ENCODE measurements around the gene PDE6D. TPM values are rescaled to one million over a fixed set of nuclear protein-coding genes. Genes with fewer than 3 reads are reported as not detected.
A peak's percentile ranks its signal among the peaks of the same experiment; 100 is the strongest.

Gene PDE6D
- total and polyA plus RNA-seq, 7 experiments from 2014 or later, result 14.3 to 55.3 (median 27.0) TPM

GRCh38 chr2:231786917-231787292, 5.8 kb upstream of the PDE6D start:
- Histone ChIP-seq H3K27me3 (ENCODE audit: control insufficient read depth in 2 of 2, insufficient read depth in 2 of 2, low read length in 2 of 2) (no peaks in the 10 kb centered on the region), H3K27ac (ENCODE audit: low read depth, low read length) (peak overlapping the region; percentile 82), H3K36me3 (ENCODE audit: control insufficient read depth in 2 of 3, insufficient read depth in 3 of 3, low read length in 3 of 3) (peaks cover 4 to 33% (median 4%) of the 10 kb centered on the region in 3 experiments), H3K4me1 (ENCODE audit: control insufficient read depth in 2 of 2, insufficient read depth in 2 of 2, low read length in 2 of 2) (peaks cover 24 to 31% of the 10 kb centered on the region in 2 donors), H3K4me3 (ENCODE audit: low read length) (peak overlapping the region; percentile 88), H3K9me3 (ENCODE audit: control insufficient read depth in 2 of 3, low read length in 3 of 3) (no peaks in the 10 kb centered on the region)
- no peaks in the 10 kb centered on the region for H3K9me3 Mint-ChIP-seq
- peak overlapping the region; percentile 85 to 95 (median 92) for H3K4me3 Mint-ChIP-seq
- POLR2A ChIA-PET, result interaction anchor here (0.6 to 0.8 kb wide), 2 partner anchors 10 to 322 kb away, joined by 3 read pairs; partner anchors contain the start of gene NCL
- H3K27me3 Mint-ChIP-seq, result no peaks in the 10 kb centered on the region
- H3K27ac Mint-ChIP-seq, result peak overlapping the region; percentile 48 to 95 (median 76)
- intact Hi-C loops (cut with micrococcal nuclease), result loop anchor here (1.0 to 10.0 kb wide), 4 partner anchors 80 to 763 kb away; partner anchors contain the start of genes EIF4E2 (in 1 of the 2) and TIGD1 (in 1 of the 2)
- peaks cover 53 to 93% (median 85%) of the 10 kb centered on the region in 7 donors for H3K4me1 Mint-ChIP-seq
- no peak for DNase-seq
- CTCF ChIA-PET, result no interaction called here
- peaks cover 4 to 27% (median 7%) of the 10 kb centered on the region in 5 donors for H3K36me3 Mint-ChIP-seq
- ATAC-seq, result no peak

DNA sequence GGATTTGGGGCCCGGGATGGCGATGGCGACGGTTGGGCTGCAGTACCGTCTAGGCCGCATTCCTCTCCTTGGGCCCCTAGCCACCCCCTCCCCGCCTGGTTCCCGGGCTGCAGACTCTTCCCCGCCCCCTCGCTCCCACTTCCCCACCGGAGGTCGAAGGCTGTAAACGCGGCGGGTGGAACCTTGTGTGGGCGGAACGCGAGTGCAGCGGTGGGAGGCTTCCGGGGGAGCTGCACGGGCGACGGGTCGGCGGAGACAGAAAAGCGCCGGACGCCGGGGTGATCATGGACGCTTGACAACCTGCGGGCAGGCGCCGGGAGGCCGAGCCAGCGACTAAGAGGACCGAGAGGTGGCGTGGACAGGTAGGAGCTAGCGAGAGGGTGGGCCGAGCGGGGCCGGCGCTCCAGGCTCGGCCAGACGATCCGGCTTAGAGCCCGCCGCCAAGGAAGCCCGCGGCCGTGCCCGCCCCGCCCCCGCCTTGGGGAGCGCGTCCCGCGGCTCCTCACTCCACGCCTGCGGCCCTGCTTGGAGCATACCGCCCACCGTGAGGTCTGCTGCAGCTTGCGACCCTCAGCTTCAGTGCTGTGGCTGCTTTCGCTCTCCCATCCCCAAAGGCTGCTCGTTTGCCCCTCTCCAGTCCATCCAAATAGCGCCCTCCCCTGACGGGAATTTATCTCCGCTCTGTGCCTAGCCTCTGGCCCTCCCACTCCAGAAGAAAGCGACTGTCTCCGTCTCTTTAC, 5.3 kb upstream of the PDE6D start, which contains the start of gene COPS7B:
Gene COPS7B (plus strand): TSS at position 269 of the 740 bp plus-strand sequence. CDS start 2,126 bp downstream, outside the sequence.
- H3K4me3 ChIP-seq (ENCODE audit: low read length), result peak within 1 kb of the TSS; percentile 88
- H3K27me3 Mint-ChIP-seq, result no peaks in the 10 kb centered on the region
- H3K36me3 Mint-ChIP-seq, result peaks cover 4 to 22% (median 5%) of the 10 kb centered on the region in 5 donors
- peaks cover 24 to 31% of the 10 kb centered on the region in 2 donors for H3K4me1 ChIP-seq (ENCODE audit: control insufficient read depth in 2 of 2, insufficient read depth in 2 of 2, low read length in 2 of 2)
- peak; percentile 62 to 87 (median 76) for DNase-seq
- H3K4me3 Mint-ChIP-seq, result peak within 1 kb of the TSS; percentile 85 to 95 (median 92)
- POLR2A ChIA-PET, result interaction anchor here (0.6 to 0.8 kb wide), 3 partner anchors 10 to 322 kb away, joined by 3 read pairs; partner anchors contain the start of gene NCL
- H3K9me3 ChIP-seq (ENCODE audit: control insufficient read depth in 2 of 3, low read length in 3 of 3), result no peaks in the 10 kb centered on the region
- H3K4me1 Mint-ChIP-seq, result peaks cover 50 to 93% (median 85%) of the 10 kb centered on the region in 7 donors
- H3K27me3 ChIP-seq (ENCODE audit: control insufficient read depth in 2 of 2, insufficient read depth in 2 of 2, low read length in 2 of 2), result no peaks in the 10 kb centered on the region
- CTCF ChIA-PET, result no interaction called here
- peak within 1 kb of the TSS; percentile 82 for H3K27ac ChIP-seq (ENCODE audit: low read depth, low read length)
- peak within 1 kb of the TSS; percentile 48 to 95 (median 83) for H3K27ac Mint-ChIP-seq
- peaks cover under 1 to 27% (median 4%) of the 10 kb centered on the region in 3 experiments for H3K36me3 ChIP-seq (ENCODE audit: control insufficient read depth in 2 of 3, insufficient read depth in 3 of 3, low read length in 3 of 3)
- intact Hi-C loops (cut with micrococcal nuclease), result loop anchor here (1.0 to 10.0 kb wide), 4 partner anchors 79 to 764 kb away; partner anchors contain the start of genes EIF4E2 (in 1 of the 2) and TIGD1 (in 1 of the 2)
- ATAC-seq, result peak; percentile 77
- no peaks in the 10 kb centered on the region for H3K9me3 Mint-ChIP-seq

DNA sequence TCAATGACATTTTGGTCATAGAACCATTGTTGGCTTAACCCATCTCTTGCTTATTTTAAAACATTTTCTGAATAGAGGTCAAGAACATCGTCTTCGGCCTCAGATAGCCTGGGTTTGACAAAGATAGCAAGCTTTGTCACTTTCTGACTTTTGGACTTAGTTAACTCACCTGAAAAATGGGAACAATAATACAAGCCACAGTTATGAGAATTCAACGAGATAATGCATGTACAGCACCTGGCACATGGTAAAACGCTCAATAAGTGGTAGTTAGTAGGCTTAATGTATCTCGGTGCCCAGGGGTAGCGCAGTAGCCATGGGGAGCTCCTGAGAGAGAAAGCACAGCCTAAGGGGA, 4.7 kb upstream of the PDE6D start:
- intact Hi-C loops (cut with micrococcal nuclease), result loop anchor here (1.0 to 10.0 kb wide), 4 partner anchors 78 to 765 kb away; partner anchors contain the start of genes EIF4E2 (in 1 of the 2) and TIGD1 (in 1 of the 2)
- no peak for ATAC-seq

GRCh38 chr2:231785413-231785812, 4.3 kb upstream of the PDE6D start:
- H3K27me3 Mint-ChIP-seq, result no peaks in the 10 kb centered on the region
- POLR2A ChIA-PET, result interaction anchor here (0.6 kb wide), 1 partner anchor 263 kb away, joined by 5 read pairs; no protein-coding TSS in a partner anchor
- Histone ChIP-seq H3K27ac (ENCODE audit: low read depth, low read length) (peak overlapping the region; percentile 82), H3K9me3 (ENCODE audit: control insufficient read depth in 2 of 3, low read length in 3 of 3) (no peaks in the 10 kb centered on the region), H3K4me1 (ENCODE audit: control insufficient read depth in 2 of 2, insufficient read depth in 2 of 2, low read length in 2 of 2) (peaks cover 24 to 31% of the 10 kb centered on the region in 2 donors), H3K36me3 (ENCODE audit: control insufficient read depth in 2 of 3, insufficient read depth in 3 of 3, low read length in 3 of 3) (peaks cover 0 to 27% (median 4%) of the 10 kb centered on the region in 3 experiments), H3K4me3 (ENCODE audit: low read length) (peak overlapping the region; percentile 88), H3K27me3 (ENCODE audit: control insufficient read depth in 2 of 2, insufficient read depth in 2 of 2, low read length in 2 of 2) (no peaks in the 10 kb centered on the region)
- ATAC-seq (no peak), DNase-seq (no peak)
- H3K9me3 Mint-ChIP-seq, result no peaks in the 10 kb centered on the region
- intact Hi-C loops (cut with micrococcal nuclease), result loop anchor here in 1 of 2 donors (10.0 kb wide), 1 partner anchor 529 kb away; no protein-coding TSS in a partner anchor
- CTCF ChIA-PET, result interaction anchor here (0.6 to 0.9 kb wide), 2 partner anchors 9 to 72 kb away, joined by 3 read pairs; no protein-coding TSS in a partner anchor
- peak overlapping the region; percentile 85 to 95 (median 92) for H3K4me3 Mint-ChIP-seq
- H3K27ac Mint-ChIP-seq, result peak overlapping the region; percentile 48 to 93 (median 83)
- H3K36me3 Mint-ChIP-seq, result peaks cover 4 to 16% (median 5%) of the 10 kb centered on the region in 5 donors
- H3K4me1 Mint-ChIP-seq, result peaks cover 47 to 88% (median 80%) of the 10 kb centered on the region in 7 donors

More for the DNA sequence above, 4.7 kb upstream of the PDE6D start:
- no peaks in the 10 kb centered on the region for H3K27me3 Mint-ChIP-seq
- H3K27me3 ChIP-seq (ENCODE audit: control insufficient read depth in 2 of 2, insufficient read depth in 2 of 2, low read length in 2 of 2), result no peaks in the 10 kb centered on the region
- peaks cover 47 to 90% (median 81%) of the 10 kb centered on the region in 7 donors for H3K4me1 Mint-ChIP-seq
- peaks cover 0 to 27% (median 4%) of the 10 kb centered on the region in 3 experiments for H3K36me3 ChIP-seq (ENCODE audit: control insufficient read depth in 2 of 3, insufficient read depth in 3 of 3, low read length in 3 of 3)
- CTCF ChIA-PET, result interaction anchor here (0.9 kb wide), 1 partner anchor 8 kb away, joined by 3 read pairs; no protein-coding TSS in a partner anchor
- DNase-seq, result no peak
- H3K36me3 Mint-ChIP-seq, result peaks cover 4 to 17% (median 5%) of the 10 kb centered on the region in 5 donors
- peak overlapping the region; percentile 48 to 93 (median 83) for H3K27ac Mint-ChIP-seq
- H3K9me3 ChIP-seq (ENCODE audit: control insufficient read depth in 2 of 3, low read length in 3 of 3), result no peaks in the 10 kb centered on the region
- H3K27ac ChIP-seq (ENCODE audit: low read depth, low read length), result peak overlapping the region; percentile 82
- H3K4me3 ChIP-seq (ENCODE audit: low read length), result peak overlapping the region; percentile 88
- peak overlapping the region; percentile 85 to 95 (median 92) for H3K4me3 Mint-ChIP-seq
- H3K9me3 Mint-ChIP-seq, result no peaks in the 10 kb centered on the region
- POLR2A ChIA-PET, result interaction anchor here (0.6 kb wide), 1 partner anchor 124 kb away, joined by 3 read pairs; no protein-coding TSS in a partner anchor
- H3K4me1 ChIP-seq (ENCODE audit: control insufficient read depth in 2 of 2, insufficient read depth in 2 of 2, low read length in 2 of 2), result peaks cover 24 to 31% of the 10 kb centered on the region in 2 donors

- Mint-ChIP-seq H3K4me1 (peaks cover 49 to 84% (median 63%) of the 10 kb centered on the region in 7 donors), H3K9me3 (no peaks in the 10 kb centered on the region), H3K27ac (peak overlapping the region; percentile 90 to 98 (median 94)), H3K4me3 (peak overlapping the region; percentile 85 to 99 (median 98)), H3K36me3 (peaks cover 0 to 10% (median 4%) of the 10 kb centered on the region in 5 donors), H3K27me3 (peaks cover 0 to 5% (median 0%) of the 10 kb centered on the region in 5 donors)
- Histone ChIP-seq H3K9me3 (ENCODE audit: control insufficient read depth in 2 of 3, low read length in 3 of 3) (no peaks in the 10 kb centered on the region), H3K4me1 (ENCODE audit: control insufficient read depth in 2 of 2, insufficient read depth in 2 of 2, low read length in 2 of 2) (peaks cover 32 to 34% of the 10 kb centered on the region in 2 donors), H3K27ac (ENCODE audit: low read depth, low read length) (peak overlapping the region; percentile 82), H3K36me3 (ENCODE audit: control insufficient read depth in 2 of 3, insufficient read depth in 3 of 3, low read length in 3 of 3) (peaks cover 0 to 11% (median 0%) of the 10 kb centered on the region in 3 experiments), H3K27me3 (ENCODE audit: control insufficient read depth in 2 of 2, insufficient read depth in 2 of 2, low read length in 2 of 2) (no peaks in the 10 kb centered on the region), H3K4me3 (ENCODE audit: low read length) (peak overlapping the region; percentile 100)
- ChIA-PET CTCF (no interaction called here), POLR2A (interaction anchor here (0.7 to 2.0 kb wide), 2 partner anchors 318 to 1578 kb away, joined by 3 to 7 read pairs; partner anchors contain the start of gene NCL)
- DNase-seq, result peak in 2 of 9 donors; percentile 30 to 37
- no peak for ATAC-seq
- intact Hi-C loops (cut with micrococcal nuclease), result loop anchor here (1.0 to 10.0 kb wide), 19 partner anchors 72 to 1860 kb away; partner anchors contain the start of genes ATG16L1 (in 2 of the 2), DIS3L2 (in 2 of the 2), NCL (in 2 of the 2) and PSMD1 (in 2 of the 2)
Measured at GRCh38 chr2:231781798-231782726, 980 bp upstream of the PDE6D start.
